LNCAP (cell line): ENCODE results near the gene BMP2.

Source experiments
- TF ChIP-seq, protein P1 (sequence below): fragments of 450-650 bp; IDR thresholded peaks from 2 replicates; pipeline ENCODE4 v1.5.1; 2017; ENCODE audit warnings: mild to moderate bottlenecking

BMP2 gene

DNA sequence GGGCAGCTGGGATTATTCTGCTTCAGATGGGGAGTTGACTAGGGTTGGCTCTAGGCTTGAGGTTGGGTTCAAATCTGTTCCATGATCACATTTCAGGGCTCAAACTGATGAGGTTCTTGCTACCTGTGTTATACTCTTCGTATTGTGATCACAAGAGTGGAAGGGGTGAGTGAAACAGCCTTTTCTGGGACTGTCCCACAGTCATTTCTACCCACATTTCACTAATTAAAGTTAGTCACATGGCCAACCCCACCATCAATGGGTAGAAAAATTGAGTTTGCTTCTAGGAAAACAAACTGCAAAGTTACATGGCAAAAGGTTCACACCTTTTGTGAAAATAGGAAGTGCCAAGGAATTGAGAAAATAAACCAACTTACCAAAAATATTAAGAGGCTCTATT is 33.5 kb upstream of the BMP2 start:
- TF ChIP-seq, protein P1, sequence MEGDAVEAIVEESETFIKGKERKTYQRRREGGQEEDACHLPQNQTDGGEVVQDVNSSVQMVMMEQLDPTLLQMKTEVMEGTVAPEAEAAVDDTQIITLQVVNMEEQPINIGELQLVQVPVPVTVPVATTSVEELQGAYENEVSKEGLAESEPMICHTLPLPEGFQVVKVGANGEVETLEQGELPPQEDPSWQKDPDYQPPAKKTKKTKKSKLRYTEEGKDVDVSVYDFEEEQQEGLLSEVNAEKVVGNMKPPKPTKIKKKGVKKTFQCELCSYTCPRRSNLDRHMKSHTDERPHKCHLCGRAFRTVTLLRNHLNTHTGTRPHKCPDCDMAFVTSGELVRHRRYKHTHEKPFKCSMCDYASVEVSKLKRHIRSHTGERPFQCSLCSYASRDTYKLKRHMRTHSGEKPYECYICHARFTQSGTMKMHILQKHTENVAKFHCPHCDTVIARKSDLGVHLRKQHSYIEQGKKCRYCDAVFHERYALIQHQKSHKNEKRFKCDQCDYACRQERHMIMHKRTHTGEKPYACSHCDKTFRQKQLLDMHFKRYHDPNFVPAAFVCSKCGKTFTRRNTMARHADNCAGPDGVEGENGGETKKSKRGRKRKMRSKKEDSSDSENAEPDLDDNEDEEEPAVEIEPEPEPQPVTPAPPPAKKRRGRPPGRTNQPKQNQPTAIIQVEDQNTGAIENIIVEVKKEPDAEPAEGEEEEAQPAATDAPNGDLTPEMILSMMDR, result no peak

DNA sequence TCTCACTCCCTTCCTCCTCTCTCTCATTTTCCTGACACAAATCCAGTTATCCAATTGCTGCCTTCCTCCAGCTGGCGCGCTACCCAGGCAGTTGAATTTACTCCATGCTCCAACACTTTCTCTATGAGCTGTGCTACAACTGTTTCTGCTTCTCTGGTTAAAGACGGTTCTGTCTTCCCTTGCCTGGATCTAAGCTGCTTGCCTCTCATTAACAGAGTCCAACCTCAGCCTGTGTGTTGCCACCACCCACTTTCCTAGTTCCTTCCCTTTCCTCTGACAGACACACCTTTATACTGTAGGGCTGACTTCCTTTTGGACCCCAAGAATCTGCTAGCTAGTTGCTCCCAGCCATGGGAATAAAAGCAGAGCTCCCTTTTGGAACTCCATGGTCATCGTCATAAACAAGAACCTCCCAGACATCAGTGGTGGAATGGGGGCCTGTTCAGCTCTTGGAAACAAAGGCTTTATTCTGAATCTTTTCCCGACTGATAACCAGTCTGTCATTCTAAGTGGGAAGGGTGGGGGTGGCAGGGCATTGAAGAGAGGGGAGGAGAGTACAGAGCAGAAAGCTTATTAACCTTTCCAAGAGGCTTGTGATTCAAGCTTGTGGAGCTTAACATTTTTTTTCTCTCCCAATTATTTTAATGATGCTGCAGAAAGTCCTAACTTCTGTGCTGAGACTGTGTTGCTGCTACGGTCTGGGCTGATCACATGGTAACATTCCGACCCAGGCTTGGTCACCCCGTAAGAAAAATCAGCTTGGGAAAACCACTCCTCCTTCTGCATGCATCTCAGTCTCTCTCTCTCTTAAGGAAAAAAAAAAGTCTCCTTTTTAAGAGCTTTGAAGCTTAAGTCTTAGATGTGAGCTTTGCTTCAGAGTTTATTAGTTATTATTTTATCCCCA is 31.3 kb upstream of the BMP2 start:
- TF ChIP-seq, protein P1, result no peak

DNA sequence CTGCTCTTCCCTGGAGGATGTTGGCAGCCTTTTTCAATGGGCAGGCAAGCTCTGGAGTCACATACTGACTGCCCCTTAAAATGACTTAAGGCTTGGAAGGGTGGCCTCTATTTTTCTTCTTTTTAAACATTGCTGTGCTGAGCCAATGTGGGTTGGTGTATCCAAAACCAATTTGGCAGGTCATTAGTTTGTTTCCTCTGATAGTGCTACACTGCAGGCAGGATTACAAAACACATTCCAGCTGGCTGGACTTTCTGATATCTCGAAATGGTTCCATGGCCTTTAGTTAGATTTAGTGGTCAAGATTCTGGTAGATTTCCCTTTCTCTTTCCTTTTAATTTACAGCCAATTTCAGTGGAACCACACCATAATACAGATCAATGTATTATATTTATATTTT is 28.1 kb upstream of the BMP2 start:
- TF ChIP-seq, protein P1, result no peak

DNA sequence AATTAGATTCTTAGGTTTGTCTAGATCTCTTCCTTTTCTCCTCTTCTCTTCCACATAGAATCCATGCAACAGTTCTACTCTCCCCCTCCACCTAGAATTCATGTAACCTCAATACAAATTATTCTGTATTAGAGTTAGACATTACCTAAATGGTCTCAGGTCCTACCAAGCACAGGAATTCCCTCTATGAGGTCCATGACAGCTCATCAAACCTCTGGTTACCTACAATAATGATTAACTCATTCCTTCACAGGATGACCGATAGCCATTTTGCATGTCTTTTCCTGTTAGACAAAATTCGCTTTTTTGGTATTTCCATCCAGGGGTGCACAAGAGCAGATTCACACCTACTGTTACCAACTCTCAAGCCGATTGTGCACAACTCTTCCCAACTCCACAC is 27.4 kb upstream of the BMP2 start:
- TF ChIP-seq, protein P1, result no peak

DNA sequence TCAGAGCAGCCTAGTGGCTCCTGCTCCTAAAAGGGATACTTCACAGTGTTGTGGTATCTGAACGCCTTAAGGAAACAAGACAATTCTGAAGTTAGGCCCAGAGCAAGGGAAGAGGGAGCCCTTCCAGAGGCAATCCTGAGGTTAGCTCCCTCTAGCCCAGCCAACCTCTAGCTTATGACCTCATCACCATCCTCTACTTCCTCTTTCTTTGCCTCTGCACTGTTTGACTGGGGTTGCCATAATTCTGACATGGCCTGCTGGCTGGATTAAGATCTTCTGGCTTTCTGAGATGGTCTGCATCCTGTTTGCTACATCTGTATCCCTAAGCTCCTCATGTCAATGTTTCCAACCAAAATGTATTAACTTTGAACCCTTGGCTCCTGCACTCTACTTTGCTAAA is 23.3 kb upstream of the BMP2 start:
- TF ChIP-seq, protein P1, result no peak

DNA sequence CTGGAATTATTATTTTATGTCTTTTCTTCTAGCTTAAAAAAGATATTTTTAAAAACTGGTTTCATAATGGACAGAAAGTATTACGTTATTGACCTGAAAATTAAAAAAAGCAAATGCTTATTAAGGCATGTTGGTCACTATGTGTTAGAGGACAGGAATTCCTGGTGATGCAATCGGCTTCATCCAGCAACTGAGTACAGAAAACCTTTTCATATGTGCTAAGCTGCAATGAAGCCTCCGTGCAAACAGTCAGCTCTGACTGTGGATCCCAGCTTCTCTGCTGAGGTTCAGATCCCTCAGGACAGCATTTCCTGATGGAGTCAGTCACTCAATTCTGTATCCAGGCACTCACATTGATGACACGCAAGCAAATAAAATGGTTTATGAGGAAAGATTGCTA is 22.7 kb upstream of the BMP2 start:
- TF ChIP-seq, protein P1, result no peak

DNA sequence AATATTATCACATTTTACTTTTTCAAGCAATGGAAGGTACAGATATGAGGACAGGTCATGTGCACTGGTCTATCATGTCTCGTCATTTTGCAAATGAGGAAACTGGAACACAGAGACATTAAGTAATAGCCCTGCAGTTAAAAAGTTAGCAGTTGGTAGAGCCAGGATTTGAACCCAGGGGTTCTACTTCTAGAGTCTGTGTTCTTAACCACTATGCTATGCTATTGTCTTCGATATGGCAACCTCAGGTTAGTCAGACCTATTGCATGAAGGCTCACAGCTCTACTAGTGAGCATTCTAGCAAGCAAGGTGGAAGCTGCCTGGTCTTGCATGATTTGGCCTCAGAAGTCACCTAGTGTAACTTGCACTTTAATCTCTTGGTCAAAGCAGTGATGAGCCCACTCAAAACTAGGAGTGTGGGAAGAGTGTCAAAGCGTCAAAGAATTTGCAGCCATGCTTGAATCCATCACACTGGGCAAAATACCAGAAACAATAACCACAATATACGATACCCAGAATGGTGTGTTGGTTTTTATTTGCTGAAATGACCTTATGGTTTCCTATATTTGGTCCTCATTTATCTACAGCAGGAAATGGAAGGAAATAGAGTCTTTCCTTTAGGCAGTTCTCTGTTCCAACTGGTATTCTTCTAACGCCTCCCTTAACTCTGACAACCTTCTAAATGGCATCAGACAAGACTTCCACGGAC is 20.4 kb upstream of the BMP2 start:
- TF ChIP-seq, protein P1, result no peak
